GM12892 (cell line): ENCODE data around the gene TCF15.

Source experiments
- POLR2A ChIP-seq: IDR thresholded peaks from 2 replicates; pipeline ENCODE4 v1.6.1; 2011; ENCODE audit warnings: low read depth, low read length, control low read depth
- POLR2AphosphoS5 ChIP-seq: IDR thresholded peaks from 2 replicates; pipeline ENCODE4 v1.6.1; 2011; ENCODE audit warnings: low read depth, low read length, control low read depth
- TAF1 ChIP-seq: IDR thresholded peaks from 2 replicates; pipeline ENCODE4 v1.6.1; 2011; ENCODE audit warnings: low read depth, mild to moderate bottlenecking, control low read depth, low read length, borderline replicate concordance

DNA sequence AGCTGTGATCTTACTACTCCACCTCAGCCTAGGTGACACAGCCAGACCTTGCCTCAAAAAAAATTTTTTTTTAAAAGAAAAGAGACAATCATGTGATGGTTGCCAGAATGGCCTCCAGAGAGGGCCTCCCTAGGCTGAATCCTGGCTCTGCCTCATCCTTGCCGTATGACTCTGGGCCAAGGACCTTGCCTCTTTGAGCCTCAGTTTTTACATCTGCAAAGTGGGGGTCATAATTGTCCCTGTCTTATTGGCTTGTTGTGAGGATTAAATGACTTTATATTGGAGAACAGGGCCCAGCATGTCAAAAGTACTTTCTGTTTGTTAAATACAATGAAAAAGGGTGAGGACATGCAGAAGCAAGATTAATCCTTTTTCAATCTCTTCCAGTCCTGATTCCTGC lies 28.5 kb upstream of the TCF15 start:
- TF ChIP-seq POLR2A (no peak), POLR2AphosphoS5 (no peak), TAF1 (no peak)
